Stimulated activated CD4-positive, alpha-beta T cell treated with anti-CD3 and anti-CD28 coated beads, Interleukin-4, amount 100 ng/mL, for 1 hour (primary cell): ENCODE data around the gene RALGDS.
"Not testable (repeated sequence)": the region's sequence is repeated elsewhere in the genome, so short reads cannot be mapped to it uniquely, and the experiment has no call there.

Experiments used
- DNase-seq: peaks from one replicate; pipeline ENCODE4 v3.0.0-alpha.2; 2020

The RALGDS gene

DNA sequence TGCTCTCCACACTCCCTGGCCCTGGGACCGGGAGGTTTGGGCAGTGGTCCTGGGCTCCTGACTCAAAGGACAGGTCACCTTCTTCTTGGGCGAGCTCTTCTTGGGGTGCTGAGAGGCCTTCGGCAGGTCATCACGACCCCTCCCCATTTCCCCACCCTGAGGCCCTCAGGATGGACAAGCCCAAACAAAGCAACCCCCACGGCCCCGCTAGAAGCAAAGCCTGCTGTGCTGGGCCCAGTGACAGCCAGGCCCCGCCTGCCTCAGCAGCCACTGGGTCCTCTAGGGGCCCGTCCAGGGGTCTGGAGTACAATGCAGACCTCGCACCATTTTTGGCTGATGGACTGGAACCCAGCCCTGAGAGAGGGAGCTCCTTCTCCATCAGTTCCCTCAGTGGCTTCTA is 37.4 kb downstream of the RALGDS start:
- DNase-seq: not testable (repeated sequence)

DNA sequence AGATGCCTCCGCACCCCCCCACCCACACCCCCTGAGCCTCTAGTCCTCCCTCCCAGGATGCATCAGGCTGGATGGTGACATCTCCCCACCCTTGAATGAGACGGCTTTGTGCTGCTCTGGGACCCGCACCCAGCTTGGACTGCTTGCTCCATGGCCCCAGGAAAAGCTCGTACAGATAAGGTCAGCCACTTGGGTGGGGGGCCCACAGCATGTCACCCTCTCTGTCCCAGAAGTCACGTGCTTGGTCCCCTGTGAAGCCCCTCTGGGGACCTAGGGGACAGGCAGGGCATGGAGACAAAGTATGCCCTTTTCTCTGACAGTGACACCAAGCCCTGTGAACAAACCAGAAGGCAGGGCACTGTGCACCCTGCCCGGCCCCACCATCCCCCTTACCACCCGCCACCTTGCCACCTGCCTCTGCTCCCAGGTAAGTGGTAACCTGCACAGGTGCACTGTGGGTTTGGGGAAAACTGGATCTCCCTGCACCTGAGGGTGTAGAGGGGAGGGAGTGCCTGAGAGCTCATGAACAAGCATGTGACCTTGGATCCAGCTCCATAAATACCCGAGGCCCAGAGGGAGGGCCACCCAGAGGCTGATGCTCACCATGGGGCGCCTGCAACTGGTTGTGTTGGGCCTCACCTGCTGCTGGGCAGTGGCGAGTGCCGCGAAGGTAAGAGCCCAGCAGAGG is 38.9 kb downstream of the RALGDS start:
- not testable (repeated sequence) for DNase-seq

GRCh38 chr9:133080786-133081779 is 40.0 kb downstream of the RALGDS start:
- not testable (repeated sequence) for DNase-seq

DNA sequence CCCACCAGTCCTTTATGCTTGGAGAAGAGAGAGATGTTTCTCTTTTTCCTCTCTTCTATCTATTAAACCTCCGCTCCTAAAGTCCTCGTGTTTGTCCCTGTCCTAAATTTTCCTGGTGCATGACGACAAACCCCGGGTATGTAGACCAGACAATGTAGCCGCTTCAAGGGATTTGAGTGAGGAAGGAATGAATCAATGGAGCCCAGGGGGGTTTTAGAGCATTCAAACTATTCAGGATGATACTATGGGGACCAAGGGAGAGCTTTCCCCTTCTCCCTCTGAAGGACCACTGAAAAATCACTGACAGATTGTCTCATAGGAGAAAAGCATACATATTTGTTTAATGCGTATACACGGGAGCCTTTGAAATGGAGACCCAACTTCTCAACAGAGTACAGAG is 40.9 kb downstream of the RALGDS start:
- DNase-seq: no peak

DNA sequence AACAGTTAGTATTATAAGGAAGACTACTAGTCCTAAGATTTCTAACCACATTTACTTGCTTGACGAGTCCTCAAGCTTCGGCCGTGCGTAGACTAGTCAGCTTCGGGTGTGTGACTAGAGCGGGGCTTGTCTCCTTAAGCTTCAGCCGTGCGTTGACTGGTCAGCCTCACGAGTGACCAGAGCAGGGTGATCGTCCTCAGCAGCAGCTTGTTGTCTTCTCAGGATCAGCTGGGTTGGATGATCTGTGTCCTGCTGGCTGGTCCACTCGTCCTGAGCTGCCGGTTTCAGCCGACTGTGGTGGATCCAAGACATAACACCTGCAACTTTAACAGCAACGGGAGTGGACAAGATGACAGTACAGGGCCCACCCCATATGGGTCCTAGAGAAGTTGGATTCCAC is 42.6 kb downstream of the RALGDS start:
- no peak for DNase-seq

DNA sequence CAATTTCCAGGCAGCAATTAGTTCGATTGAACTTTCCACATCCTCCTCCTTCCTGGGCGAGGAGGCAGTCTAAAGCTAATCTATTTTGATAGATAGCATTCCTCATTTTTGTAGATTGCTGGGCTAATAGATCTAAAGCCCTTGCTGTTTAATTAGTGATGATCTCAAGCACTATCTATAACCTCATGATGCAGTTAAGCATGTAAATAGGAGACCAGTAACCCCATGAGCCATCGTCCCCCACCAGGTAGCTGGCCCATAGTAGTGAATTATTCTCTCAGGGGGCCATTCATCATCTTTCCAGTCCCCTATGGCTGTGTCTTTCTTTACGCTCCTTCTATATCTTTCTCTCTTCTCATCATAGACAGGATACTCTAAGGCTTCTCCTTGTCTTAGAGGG is 44.3 kb downstream of the RALGDS start:
- DNase-seq: no peak

- no peak for DNase-seq
These were observed 45.0 kb downstream of the RALGDS start for GRCh38 chr9:133075925-133076630.

DNA sequence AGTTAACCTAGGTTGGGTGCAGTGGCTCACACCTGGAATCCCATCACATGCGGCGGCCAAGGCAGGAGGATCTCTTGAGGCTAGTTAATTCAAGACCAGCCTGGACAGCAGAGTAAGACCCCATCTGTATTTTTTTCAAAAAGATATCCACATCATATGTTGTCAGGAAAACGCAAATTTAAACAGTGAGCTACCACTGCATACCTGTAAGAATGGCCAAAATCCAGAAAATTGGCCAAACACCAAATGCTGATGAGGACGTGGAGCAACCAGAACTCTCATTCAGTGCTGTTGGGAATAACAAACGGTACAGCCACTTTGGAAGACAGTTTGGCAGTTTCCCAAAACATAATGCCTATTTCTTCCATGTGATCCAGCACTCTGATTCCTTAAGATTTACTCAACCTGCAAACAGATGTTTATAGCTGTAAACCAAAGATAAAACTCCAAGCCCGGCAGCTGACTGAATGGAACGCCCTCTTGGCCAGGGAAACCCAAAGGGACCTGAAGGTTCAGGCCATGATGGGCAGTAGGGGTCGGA is 46.9 kb downstream of the RALGDS start:
- no peak for DNase-seq

DNA sequence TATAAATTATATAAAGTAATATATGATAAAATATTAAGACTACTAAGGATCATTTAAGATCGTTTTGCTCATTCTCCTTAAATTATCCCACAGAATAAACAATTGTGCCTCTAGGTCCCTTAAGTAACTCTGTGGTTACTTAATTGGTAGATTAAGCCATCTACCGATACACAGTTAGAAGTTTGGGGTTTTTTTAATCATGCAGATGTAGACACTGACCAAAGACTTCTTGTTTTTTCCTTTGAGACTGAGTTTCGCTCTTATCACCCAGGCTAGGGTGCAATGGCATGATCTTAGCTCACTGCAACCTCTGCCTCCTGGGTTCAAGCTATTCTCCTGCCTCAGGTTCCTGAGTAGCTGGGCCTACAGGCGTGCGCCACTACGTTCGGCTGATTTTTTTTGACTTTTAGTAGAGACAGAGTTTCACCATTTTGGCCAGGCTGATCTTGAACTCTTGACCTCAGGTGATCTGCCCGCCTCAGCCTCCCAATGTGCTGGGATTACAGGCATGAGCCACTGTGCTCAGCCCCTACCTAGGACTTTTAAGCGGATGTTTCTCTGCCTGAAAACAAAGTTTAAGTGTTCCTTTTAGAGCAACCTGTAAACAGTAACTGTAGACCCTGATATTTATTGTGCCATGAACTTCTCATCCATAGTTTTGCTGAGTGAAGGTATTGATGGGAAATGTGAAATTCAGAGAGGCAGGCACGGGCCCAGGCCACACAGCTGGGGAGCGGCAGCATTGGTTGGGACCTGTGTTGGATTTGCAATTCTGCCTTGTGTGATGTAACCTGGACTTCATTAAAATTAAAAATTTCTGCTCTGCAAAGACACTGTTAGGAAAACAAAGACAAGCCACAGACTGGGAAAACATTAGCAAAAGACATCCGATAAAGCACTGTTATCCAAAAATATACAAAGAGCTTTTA is 47.7 kb downstream of the RALGDS start:
- no peak for DNase-seq

- not testable (repeated sequence) for DNase-seq
These were observed 48.8 kb downstream of the RALGDS start for GRCh38 chr9:133072210-133072609.

DNA sequence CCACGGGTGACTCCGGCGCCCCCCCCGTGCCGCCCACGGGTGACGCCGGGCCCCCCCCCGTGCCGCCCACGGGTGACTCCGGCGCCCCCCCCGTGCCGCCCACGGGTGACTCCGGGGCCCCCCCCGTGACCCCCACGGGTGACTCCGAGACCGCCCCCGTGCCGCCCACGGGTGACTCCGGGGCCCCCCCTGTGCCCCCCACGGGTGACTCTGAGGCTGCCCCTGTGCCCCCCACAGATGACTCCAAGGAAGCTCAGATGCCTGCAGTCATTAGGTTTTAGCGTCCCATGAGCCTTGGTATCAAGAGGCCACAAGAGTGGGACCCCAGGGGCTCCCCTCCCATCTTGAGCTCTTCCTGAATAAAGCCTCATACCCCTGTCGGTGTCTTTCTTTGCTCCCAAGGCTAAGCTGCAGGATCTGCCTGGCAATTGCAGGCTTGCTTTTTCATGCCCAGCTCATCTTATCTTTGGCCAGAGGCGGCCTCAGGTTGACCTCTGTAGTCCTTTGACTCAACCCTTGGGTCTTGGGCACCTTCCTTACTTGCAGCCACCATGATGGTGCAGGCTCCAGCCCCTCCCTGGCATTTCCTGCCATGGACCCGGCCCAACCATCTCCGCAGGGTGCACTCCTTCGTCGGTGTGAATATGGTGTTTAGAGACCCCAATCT is 49.4 kb downstream of the RALGDS start:
- no peak for DNase-seq

DNA sequence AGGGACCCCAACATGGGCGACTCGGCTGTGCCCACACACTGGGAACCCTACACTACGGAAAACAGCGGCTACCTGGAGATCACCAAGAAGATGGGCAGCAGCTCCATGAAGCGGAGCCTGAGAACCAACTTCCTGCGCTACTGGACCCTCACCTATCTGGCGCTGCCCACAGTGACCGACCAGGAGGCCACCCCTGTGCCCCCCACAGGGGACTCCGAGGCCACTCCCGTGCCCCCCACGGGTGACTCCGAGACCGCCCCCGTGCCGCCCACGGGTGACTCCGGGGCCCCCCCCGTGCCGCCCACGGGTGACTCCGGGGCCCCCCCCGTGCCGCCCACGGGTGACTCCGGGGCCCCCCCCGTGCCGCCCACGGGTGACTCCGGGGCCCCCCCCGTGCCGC is 50.1 kb downstream of the RALGDS start:
- not testable (repeated sequence) for DNase-seq

DNA sequence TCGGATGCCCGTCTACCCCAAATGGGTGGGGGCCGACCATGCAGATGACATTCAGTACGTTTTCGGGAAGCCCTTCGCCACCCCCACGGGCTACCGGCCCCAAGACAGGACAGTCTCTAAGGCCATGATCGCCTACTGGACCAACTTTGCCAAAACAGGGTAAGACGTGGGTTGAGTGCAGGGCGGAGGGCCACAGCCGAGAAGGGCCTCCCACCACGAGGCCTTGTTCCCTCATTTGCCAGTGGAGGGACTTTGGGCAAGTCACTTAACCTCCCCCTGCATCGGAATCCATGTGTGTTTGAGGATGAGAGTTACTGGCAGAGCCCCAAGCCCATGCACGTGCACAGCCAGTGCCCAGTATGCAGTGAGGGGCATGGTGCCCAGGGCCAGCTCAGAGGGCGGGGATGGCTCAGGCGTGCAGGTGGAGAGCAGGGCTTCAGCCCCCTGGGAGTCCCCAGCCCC is 50.5 kb downstream of the RALGDS start:
- not testable (repeated sequence) for DNase-seq

- DNase-seq: not testable (repeated sequence)
These were observed 52.6 kb downstream of the RALGDS start for GRCh38 chr9:133068431-133068830.

- no peak for DNase-seq
These were observed 53.2 kb downstream of the RALGDS start for GRCh38 chr9:133067813-133068212.

GRCh38 chr9:133067006-133067405 is 54.0 kb downstream of the RALGDS start:
- DNase-seq: no peak

- DNase-seq: no peak
These were observed 54.7 kb downstream of the RALGDS start for GRCh38 chr9:133066181-133066983.

DNA sequence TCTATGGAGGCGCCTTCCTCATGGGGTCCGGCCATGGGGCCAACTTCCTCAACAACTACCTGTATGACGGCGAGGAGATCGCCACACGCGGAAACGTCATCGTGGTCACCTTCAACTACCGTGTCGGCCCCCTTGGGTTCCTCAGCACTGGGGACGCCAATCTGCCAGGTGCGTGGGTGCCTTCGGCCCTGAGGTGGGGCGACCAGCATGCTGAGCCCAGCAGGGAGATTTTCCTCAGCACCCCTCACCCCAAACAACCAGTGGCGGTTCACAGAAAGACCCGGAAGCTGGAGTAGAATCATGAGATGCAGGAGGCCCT is 56.0 kb downstream of the RALGDS start:
- DNase-seq: no peak

DNA sequence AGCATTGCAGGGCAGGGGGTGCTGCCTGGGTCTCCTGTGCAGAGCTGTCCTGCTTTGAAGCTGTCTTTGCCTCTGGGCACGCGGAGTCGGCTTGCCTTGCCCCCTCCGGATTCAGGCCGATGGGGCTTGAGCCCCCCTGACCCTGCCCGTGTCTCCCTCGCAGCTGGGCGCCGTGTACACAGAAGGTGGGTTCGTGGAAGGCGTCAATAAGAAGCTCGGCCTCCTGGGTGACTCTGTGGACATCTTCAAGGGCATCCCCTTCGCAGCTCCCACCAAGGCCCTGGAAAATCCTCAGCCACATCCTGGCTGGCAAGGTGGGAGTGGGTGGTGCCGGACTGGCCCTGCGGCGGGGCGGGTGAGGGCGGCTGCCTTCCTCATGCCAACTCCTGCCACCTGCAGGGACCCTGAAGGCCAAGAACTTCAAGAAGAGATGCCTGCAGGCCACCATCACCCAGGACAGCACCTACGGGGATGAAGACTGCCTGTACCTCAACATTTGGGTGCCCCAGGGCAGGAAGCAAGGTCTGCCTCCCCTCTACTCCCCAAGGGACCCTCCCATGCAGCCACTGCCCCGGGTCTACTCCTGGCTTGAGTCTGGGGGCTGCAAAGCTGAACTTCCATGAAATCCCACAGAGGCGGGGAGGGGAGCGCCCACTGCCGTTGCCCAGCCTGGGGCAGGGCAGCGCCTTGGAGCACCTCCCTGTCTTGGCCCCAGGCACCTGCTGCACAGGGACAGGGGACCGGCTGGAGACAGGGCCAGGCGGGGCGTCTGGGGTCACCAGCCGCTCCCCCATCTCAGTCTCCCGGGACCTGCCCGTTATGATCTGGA is 56.6 kb downstream of the RALGDS start:
- DNase-seq: no peak
